NCI-H2196 treated with DMSO at 0.1 percent for 48 hours (cell line): ENCODE data around the gene TESMIN.

ENCODE experiments used
- DNase-seq: peaks from one replicate; lab custom pipeline; 2025; ENCODE audit not compliant: unreplicated experiment; lab: John Stamatoyannopoulos, UW

The TESMIN gene

DNA sequence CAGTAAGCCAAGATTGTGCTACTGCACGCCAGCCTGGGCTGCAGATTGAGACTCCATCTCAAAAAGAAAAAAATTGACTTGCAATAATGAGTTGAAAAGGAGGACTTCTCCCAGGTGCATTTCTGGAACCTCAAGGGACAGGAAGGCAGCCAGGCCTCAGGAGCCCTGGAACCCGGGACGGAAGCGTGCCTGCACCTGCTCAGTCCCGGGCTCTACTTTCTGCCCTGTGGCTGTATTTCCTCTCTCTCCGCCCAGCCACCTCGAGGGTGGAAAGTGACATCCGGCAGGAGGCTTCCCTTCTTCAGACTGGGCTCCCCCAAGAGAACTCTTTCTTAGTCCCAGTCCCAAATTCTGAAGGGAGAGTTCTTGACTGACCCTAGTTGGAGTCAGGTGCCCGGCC is 87.2 kb downstream of the TESMIN start:
- no peak for DNase-seq

DNA sequence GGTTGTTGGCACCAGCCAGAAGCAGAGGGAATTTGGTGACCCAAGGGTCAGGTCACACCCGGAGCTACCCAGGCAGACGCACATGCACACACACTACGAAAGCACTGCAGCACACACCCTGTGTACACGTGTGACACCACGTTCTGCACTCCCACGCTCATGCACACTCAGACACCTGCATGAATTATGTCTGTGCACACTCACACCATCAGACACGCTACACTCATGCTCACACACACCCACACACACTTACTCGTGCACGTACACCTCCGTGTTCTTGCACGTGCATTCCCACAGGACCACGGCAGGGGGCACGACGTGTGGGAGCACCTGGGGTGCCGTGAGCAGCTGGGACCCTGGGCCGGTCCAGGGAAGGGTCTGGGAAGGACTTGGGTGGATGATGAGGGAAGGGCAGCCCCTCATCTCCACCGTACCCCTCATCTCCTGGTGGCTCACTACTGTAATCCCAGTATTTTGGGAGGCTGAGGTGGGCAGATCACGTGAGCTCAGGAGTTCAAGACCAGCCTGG is 87.8 kb downstream of the TESMIN start:
- DNase-seq = no peak

DNA sequence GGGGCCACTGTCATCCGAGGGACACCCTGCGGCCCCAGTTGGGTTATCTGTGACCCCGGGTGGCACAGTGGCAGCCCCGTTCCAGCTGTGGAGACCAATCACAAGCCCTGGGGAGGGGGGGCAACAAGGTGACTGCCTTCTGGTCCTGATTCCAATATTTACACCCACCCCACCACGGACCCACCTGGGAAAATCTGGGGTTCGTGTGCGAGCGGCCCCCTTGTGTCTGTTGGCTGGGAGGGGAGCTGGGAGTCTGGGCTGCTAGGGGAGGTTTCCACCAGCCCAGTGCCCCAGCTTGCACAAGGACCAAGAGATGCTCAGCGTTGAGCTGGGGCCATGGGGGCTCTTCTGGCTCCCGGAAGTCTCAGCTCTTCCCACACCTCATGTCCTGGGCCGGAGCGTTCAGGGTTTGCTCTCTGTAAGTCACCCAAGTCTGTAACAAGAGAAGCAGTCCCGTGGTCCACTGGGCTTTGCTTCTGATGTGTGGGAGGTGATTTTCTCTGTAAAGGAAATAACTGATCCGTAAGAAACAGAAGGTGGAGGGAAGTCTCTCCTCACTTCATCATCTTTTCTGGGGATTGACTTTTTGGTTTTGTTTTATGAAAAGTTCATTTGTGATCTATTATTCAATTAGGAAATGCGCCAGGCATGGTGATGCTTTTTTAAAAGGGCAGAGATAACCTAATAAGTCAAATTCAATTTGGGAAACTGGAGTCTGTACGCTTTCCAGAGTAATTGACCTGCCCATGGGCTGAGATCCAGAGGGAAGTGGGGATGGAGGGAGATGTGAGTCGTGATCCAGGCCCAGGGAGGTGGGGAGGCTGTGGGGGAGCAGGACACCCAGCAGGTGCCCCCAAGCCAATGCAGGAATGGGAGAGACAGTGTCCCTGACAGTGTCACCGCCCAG is 89.4 kb downstream of the TESMIN start:
- no peak for DNase-seq

DNA sequence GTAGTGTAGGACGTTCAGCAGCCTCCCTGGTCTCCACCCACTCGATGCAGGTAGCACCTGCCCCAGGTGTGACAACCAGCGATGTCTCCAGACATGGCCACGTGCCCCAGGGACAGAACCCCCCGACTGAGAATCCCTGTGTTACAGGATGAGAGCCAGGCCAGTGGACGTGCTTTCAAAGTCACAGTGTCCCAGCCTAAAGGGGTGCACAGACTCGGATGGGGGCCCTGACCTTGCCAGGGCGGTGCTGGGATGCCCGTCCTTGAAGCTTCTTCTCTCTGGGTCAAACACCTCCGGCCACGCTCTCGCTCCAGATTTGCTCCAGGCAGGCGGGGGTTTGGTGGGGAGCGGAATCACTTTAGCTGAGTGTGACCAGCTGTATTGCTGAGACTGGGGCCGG is 90.3 kb downstream of the TESMIN start:
- no peak for DNase-seq

DNA sequence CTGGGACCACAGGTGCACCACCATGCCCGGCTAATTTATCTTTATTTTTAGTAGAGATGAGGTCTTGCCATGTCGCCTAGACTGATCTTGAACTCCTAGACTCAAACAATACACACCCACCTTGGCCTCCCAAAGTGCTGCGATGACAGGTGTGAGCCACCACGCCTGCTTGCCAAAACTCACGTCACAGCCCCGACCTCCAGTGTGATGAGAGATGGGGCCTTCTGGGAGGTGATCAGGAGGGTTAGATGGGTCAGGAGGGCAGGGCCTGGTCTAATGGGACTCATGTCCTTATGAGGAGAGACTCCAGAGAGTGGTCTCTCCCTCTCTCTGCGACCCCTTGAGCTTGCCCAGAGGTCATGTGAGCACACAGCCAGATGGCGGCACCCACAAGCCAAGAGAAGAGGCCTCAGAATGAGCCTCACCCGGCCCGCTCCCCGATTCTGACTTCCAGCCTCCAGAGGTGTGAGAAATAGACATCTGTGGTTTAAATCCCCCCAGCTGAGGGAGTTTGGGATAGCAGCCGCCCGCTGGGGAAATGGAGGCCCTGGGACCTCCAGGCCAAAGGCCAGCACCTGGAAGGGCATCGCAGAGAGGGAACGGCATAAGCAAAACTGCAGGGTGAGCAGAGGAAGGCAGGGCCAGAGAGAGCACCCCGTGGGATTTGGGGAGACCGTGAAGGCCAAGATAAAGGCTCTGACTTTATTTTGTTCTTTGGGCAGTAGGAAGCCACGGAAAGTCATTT is 91.1 kb downstream of the TESMIN start:
- no peak for DNase-seq

DNA sequence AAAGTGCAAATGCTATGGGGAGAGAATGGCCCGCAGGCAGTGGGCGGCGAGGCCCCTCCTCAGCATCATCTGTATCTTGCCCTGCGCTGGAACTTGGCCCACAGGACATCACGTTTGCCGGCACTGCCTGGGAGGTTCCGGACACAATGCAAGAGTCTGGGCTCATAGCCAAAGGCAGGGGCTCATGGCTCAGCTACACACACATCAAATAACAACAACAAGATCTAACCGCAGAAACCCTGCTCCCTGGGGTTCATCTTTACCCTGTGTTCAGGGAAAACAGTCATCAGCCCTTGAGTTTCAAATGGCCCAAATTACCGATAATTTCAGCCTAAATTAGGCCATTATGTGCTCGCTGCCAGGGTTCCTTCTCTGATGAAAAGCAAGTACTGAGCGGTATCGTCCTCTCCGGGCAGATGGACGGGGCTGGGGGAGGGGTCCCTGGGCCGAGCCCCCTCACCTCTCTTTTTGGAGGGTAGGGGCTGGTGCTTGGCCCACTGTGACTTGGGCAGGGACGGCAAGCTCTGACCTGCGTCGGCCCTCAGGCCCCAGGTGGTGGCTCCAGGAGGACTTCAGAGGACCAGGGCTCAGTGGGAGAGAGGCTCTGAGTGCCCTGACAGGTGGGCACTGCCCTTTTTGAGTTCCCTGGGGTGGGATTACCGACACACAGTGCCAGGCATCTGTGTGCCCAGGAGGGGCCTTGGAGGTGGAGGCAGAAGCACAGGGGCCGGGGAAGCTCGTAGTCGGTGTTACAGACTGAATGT is 92.0 kb downstream of the TESMIN start:
- peak; percentile 85 for DNase-seq

DNA sequence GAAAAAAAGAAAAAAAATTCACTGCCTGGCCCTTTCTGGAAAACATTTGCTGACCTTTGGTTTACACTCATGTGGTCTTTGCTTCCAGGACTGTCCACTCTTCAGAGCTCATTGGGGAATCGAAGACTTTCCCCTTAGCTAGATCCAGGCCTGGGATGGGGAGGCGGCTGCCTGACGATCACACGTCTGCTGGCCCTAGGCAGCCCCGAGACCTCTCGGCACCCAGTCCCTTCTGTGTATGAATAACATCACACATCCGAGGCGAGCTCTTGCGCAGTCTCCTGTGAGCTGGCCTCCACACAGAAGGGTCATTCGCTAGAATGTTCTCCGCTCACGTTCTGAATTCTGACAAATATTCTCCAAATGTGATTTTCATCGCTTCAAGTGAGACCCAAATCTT is 92.7 kb downstream of the TESMIN start:
- no peak for DNase-seq

DNA sequence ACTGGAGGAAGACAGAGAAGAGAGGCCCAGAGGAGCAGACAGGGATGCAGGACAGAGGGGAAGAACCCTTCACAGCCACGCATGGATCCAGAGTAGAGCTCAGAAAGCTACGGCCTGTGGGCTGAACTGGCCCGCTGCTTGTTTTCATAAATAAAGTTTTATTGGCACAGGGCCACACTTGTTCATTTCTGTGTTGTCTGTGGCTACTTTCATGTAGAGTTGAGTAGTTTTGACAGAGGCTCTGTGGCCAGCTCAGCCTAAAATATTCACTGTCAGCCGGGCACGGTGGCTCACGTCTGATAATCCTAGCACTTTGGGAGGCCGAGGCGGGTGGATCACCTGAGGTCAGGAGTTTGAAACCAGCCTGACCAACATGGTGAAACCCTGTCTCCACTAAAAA is 93.2 kb downstream of the TESMIN start:
- DNase-seq = no peak
